ENCODE data around the gene PMAIP1.

Gene PMAIP1

GRCh38 chr18:59910967-59911366, 11.2 kb downstream of the PMAIP1 start:
- no peak for DNase-seq

DNA sequence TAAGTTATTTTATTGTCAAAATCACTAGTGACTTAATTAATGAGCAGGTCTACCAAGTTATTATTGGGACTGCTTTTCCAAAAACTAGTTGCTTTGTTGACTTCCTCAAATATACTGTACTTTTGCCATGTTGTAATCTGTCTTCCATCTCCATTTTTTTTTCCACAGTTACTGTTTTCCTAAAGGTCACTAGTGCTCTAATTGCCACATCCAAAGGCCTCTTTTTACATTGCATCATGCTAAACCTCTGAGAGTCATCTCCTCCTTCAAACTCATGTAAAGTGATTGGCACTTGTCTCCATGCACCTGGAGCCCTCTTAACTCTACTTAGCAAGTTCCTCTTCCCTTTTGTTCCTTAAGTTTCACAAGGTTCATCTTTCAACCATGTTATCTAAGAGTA, 11.8 kb downstream of the PMAIP1 start:
- DNase-seq: no peak

GRCh38 chr18:59912007-59912550, 12.3 kb downstream of the PMAIP1 start:
- DNase-seq: no peak

GRCh38 chr18:59915606-59916005, 15.8 kb downstream of the PMAIP1 start:
- DNase-seq: no peak

DNA sequence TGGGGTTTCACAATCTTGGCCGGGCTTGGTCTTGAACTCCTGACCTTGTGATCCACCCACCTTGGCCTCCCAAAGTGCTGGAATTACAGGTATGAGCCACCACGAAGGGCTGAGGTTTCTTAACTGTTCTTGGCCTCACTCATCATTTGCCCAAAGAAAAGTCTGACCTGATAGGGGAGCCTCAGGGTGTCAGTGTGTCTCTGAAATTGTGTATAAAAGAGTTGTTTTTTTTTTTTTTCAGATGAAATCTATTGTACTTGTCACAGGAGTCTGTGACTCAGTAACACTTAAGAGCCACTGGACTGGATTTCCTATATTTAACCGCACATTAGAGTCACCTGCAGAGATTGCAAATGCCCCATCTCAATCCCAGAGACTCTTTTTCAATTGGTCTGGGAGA, 16.9 kb downstream of the PMAIP1 start:
- no peak for DNase-seq

DNA sequence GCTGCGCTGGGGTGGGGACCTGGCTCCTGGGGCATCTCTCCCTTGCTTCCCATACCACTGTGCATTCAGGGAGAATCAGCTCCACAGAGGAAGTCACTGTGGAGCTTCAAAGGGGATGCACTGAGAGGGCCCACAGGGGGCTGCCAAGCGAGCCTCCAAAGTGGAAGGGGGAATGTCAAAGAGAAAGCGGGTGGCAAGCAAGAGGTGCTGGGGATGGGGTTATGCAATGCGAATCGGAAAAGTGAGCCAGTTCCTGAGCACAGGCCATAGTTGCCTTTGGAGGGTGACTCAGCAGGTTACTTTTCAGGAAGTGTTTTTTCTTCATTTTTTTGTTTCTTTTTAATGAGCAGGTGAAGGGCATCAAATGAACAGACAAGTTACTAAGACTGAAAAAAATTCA, 17.6 kb downstream of the PMAIP1 start:
- DNase-seq: no peak

DNA sequence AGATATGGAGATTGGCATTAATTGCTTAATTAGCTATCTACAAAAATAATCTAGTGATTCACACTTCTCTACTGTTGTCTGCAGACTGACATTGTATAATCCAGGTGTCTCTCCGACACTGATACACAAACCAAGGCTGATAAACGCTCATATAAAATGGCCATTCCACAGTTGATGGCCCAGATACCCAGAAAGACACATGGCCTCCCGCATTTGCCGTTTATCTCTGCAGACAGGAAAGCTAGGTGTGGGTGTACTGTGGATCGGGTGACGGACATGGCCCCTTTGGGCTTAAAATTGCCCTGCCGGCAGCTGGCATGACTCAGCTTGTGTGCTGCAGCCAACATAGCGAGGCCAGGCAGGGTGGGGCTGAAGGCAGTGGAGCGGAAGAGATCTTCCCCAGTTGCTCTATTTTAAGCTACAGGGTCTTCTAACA, 18.5 kb downstream of the PMAIP1 start:
- peak; percentile 16 for DNase-seq

- no peak for DNase-seq
Measured at GRCh38 chr18:59918997-59919396, 19.2 kb downstream of the PMAIP1 start.

- no peak for DNase-seq
Measured at GRCh38 chr18:59921384-59921891, 21.6 kb downstream of the PMAIP1 start.

DNA sequence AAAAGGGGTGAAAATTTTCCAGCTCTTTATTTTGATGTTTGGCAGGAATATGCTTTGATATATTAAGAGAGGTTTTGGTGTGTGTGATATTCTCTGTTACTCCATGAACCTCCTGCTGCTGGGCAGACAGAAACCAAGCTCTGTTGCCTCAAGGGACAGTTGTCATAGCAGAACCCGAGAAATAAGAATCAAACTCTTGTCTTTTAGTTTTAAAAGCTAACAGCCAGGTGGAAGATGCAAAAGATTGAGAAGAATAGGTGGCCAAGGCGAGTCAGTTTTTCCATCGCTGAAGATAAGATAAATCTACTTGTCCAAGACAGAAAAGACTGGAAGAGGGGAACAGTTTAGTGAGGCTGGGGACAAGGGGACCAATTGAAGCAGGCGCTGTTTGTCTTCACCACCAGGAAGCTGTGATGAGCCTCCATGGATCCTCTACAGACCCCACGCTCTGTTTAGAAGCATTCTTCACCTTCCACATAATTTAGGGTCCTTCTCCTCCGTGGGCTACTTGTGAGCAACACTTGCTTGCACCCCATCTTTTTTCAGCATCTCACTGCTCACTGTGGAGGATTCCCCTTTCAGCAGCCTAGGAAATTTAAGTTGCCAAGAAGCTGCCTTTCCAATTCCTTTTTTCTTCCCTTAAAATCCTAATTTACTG, 23.9 kb downstream of the PMAIP1 start:
- DNase-seq: no peak

DNA sequence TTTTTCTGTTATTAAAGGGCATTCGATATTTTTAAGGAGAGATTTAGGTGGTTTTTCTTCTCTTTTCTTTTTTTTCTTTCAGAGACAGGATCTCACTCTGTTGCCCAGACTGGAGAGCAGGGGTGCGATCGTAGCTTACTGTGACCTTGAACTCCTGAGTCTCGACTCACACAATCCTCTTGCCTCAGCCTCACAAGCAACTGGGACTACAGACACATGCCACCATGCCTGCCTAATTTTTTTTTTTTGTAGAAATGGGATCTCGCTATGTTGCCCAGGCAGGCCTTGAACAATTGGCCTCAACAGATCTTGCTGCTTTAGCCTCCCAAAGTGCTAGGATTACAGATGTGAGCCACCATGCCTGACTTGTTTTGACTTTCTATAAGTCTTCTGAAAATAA, 26.3 kb downstream of the PMAIP1 start:
- DNase-seq: no peak

- no peak for DNase-seq
Measured at GRCh38 chr18:59927246-59927825, 27.5 kb downstream of the PMAIP1 start.

DNA sequence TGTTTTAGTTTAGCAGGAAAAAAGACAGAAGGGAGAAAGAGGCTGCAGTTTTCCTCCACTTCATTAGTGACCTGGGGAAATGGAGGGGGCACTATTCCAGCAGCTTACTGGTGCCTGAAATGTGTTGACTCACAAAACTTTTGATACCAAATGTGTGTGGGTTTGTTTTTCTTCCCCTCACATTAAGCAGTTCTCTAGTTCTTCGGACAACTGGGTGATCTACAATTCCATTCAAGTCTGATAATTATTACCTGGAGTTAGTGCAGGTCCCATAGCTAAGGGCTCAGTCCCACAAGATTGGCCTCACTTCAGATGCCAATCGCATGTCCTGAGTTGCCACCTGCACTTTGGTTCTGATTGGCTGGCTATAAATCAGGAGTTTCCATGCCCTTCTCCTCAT, 28.4 kb downstream of the PMAIP1 start:
- DNase-seq: no peak

DNA sequence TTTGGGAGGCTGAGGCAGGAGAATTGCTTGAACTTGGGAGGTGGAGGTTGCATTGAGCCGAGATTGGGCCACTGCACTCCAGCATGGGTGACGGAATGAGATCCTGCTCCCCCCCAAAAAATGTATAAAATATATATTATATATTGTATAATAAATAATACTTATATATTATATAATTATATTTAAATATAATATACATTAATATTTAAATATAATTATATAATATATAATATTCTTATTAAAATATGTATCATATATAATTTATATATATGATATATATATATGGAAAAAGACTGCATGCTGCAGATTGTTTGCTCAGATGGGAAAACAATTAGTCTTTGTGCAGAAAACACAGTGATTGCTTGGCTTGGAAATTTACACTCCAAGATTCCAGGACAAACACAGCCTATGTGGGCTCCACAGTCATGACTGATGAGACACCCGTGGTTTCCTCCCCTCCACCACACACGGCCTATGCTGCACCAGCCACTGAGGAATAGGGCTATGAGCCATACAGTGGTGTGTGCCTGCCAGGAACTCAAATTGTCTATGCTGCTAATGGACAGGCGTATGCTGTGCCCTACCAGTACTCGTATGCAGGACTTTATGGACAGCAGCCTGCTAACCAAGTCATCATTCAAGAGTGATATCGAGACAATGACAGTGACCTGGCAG, 30.0 kb downstream of the PMAIP1 start:
- no peak for DNase-seq

DNA sequence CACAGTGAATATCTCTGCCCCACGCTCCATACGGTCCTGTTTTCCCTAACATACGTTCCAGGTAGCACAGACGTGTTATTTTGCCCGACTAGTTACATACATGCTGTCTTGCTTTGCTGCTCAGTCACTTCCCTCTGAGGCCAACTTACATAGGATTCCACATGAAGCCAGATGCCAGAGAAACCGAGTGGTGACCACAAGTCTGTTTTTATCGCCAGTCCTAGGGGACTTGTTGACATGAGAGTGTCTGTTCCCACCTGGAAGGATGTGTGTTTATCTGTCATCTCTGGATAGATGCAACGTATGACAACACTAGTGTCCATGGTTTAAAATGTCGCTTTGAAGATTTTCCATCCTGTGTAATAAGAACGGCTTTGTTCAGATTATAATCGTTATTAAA, 32.6 kb downstream of the PMAIP1 start:
- no peak for DNase-seq

GRCh38 chr18:59938676-59939075, 38.9 kb downstream of the PMAIP1 start:
- DNase-seq: no peak

GRCh38 chr18:59939127-59939526, 39.3 kb downstream of the PMAIP1 start:
- DNase-seq: no peak

- DNase-seq: no peak
Measured at GRCh38 chr18:59940068-59940467, 40.3 kb downstream of the PMAIP1 start.

GRCh38 chr18:59941331-59941730, 41.5 kb downstream of the PMAIP1 start:
- no peak for DNase-seq

DNA sequence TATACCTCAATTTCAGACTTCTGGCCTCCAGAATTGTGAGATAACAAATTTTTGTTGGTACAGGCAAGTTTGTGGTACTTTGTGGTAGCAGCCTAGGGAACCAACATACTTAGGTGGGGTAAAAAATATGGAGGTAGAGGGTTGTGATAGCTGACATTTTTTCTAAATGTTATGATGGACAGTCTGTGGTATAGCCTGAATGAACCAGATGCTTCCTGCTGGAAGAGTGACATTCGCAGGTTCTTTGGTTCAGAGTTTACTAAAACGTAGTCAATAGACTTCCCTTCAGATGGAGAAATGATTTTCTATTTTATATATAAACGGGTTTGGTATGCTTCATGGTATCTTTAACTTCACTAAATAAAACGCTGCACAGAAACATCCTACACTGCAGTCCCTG, 42.8 kb downstream of the PMAIP1 start:
- DNase-seq: no peak

GRCh38 chr18:59945544-59945943, 45.7 kb downstream of the PMAIP1 start:
- no peak for DNase-seq

- no peak for DNase-seq
Measured at GRCh38 chr18:59950215-59950944, 50.6 kb downstream of the PMAIP1 start.

DNA sequence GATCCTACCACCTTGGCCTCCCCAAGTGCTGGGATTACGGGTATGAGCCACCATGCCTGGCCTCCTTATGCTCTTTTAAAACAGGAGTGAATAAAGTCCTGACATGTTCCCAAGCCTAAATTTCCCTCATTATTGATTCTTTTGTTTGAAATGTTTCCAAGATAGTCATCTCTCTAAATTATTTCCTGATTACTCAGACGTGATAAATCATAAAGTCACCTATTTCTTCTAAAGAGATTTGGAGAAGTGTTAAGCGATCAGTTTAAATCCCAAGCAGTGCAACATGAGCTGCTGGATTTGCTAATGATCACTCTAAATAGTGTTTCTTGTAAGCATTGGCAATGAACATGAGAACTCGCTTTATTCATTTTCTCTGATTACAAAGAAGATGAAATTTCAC, 51.8 kb downstream of the PMAIP1 start:
- no peak for DNase-seq

All from right kidney (tissue), 1 donor.